RWPE2 (cell line): ENCODE measurements around the gene LRMDA.

Source experiments
- ATAC-seq: fragments of 200-7000 bp; cut with Tn5 transposase; 3 replicates; pipeline ENCODE4 v1.9.1; 2021; ENCODE audit warnings: low read depth
- DNase-seq: peaks from one replicate; pipeline ENCODE4 v3.0.0-alpha.2; 2020; ENCODE audit warnings: low spot score
- H3K27ac ChIP-seq: fragments of 450-650 bp; 2 replicates; pipeline ENCODE4 v1.5.1; 2017; ENCODE audit warnings: mild to moderate bottlenecking; ENCODE audit not compliant: poor library complexity, severe bottlenecking
- H3K27me3 ChIP-seq: fragments of 250-450 bp; sonication (Bioruptor Pico); 2 replicates; pipeline ENCODE4 v1.5.1; 2021; ENCODE audit warnings: mild to moderate bottlenecking, moderate library complexity; ENCODE audit not compliant: insufficient read depth, poor library complexity, severe bottlenecking
- H3K36me3 ChIP-seq: fragments of 250-450 bp; sonication (Bioruptor Pico); 2 replicates; pipeline ENCODE4 v1.5.1; 2020; ENCODE audit warnings: low read depth, mild to moderate bottlenecking, moderate library complexity
- H3K4me1 ChIP-seq: fragments of 250-450 bp; sonication (Bioruptor Pico); 2 replicates; pipeline ENCODE4 v1.5.1; 2021; ENCODE audit warnings: mild to moderate bottlenecking, moderate library complexity; ENCODE audit not compliant: insufficient read depth, poor library complexity, severe bottlenecking
- H3K4me3 ChIP-seq: fragments of 250-450 bp; sonication (Bioruptor Pico); 2 replicates; pipeline ENCODE4 v1.5.1; 2021; ENCODE audit warnings: mild to moderate bottlenecking, moderate library complexity; ENCODE audit not compliant: severe bottlenecking
- H3K9me3 ChIP-seq: fragments of 250-450 bp; sonication (Bioruptor Pico); 2 replicates; pipeline ENCODE4 v1.5.1; 2021; ENCODE audit warnings: mild to moderate bottlenecking, moderate library complexity; ENCODE audit not compliant: severe bottlenecking
- TF ChIP-seq, protein P1 (sequence below): fragments of 450-650 bp; IDR thresholded peaks from one replicate; pipeline ENCODE4 v1.5.1; 2017; ENCODE audit warnings: mild to moderate bottlenecking, moderate library complexity; ENCODE audit not compliant: poor library complexity, severe bottlenecking

LRMDA gene

DNA sequence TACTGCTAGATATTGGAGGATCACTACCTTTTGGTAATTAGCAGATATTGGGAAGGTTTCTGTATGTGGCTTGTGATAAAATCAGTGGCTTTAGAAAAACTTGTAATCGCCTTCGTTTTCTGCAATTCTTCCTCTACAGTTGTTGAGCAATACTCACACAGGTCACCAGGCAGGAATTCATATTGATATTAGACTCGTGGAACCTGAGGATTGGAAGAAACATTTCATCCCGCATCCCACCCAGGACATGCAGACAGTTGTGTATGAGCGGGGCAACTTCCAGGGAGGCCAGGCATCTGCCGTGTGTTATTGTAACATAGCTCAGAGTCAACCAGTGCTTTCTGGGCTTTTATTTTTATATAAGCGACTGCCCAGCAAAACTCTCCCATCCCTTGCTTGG is 821.3 kb downstream of the LRMDA start:
- no peaks in the 10 kb centered on the region for H3K9me3 ChIP-seq
- H3K27ac ChIP-seq = no peak overlapping the region
- H3K27me3 ChIP-seq = no peaks in the 10 kb centered on the region
- H3K4me1 ChIP-seq = no peaks in the 10 kb centered on the region
- no peak overlapping the region for H3K4me3 ChIP-seq
- DNase-seq (no peak), ATAC-seq (no peak)
- TF ChIP-seq, protein P1, sequence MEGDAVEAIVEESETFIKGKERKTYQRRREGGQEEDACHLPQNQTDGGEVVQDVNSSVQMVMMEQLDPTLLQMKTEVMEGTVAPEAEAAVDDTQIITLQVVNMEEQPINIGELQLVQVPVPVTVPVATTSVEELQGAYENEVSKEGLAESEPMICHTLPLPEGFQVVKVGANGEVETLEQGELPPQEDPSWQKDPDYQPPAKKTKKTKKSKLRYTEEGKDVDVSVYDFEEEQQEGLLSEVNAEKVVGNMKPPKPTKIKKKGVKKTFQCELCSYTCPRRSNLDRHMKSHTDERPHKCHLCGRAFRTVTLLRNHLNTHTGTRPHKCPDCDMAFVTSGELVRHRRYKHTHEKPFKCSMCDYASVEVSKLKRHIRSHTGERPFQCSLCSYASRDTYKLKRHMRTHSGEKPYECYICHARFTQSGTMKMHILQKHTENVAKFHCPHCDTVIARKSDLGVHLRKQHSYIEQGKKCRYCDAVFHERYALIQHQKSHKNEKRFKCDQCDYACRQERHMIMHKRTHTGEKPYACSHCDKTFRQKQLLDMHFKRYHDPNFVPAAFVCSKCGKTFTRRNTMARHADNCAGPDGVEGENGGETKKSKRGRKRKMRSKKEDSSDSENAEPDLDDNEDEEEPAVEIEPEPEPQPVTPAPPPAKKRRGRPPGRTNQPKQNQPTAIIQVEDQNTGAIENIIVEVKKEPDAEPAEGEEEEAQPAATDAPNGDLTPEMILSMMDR = no peak
- no peaks in the 10 kb centered on the region for H3K36me3 ChIP-seq

DNA sequence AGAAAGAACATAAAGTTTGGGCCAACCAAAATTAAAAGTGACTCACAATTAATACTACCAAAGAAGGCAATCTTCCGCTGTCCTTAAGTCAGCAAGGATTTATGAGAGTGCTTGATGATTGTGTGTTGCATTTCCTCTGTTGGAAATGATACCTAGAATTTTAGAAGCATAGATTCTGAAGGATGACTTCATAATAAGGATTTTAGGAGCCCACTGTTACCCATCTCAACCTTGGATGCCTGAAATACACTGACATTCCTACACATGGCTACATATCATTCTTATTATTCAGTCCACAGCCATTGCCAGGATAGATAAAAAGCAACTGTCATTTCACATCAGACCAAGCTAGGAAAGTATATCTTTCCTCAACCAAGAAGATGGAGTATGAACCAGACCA is 823.8 kb downstream of the LRMDA start:
- Histone ChIP-seq H3K27ac (no peak overlapping the region), H3K4me3 (no peak overlapping the region), H3K27me3 (no peaks in the 10 kb centered on the region), H3K36me3 (no peaks in the 10 kb centered on the region), H3K4me1 (no peaks in the 10 kb centered on the region), H3K9me3 (peaks cover under 1% of the 10 kb centered on the region)
- TF ChIP-seq, protein P1 = no peak
- DNase-seq (no peak), ATAC-seq (no peak)

DNA sequence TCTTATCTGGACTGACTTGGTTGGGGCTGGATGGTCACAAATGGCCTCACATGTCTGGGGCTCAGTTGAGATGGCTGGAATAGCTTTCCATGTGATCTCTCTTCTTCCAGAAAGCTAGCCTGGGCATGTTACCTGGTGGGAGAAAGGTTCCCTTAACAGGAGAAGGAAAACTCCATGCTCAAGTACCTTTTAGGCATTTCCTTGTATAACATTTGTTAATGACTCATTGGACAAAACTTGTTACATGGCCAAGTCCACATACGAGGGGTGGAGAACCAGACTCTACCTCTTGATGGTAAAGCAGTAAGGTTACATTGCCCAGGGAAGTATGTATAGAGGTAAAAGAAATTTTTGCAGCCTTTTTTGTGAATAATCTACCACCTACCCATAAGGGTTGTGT is 826.4 kb downstream of the LRMDA start:
- no peaks in the 10 kb centered on the region for H3K4me1 ChIP-seq
- H3K27me3 ChIP-seq = no peaks in the 10 kb centered on the region
- ATAC-seq = peak; percentile 64
- no peak for DNase-seq
- no peak overlapping the region for H3K27ac ChIP-seq
- H3K4me3 ChIP-seq = no peak overlapping the region
- peaks cover 2% of the 10 kb centered on the region for H3K9me3 ChIP-seq
- H3K36me3 ChIP-seq = no peaks in the 10 kb centered on the region
- TF ChIP-seq, protein P1 = no peak

DNA sequence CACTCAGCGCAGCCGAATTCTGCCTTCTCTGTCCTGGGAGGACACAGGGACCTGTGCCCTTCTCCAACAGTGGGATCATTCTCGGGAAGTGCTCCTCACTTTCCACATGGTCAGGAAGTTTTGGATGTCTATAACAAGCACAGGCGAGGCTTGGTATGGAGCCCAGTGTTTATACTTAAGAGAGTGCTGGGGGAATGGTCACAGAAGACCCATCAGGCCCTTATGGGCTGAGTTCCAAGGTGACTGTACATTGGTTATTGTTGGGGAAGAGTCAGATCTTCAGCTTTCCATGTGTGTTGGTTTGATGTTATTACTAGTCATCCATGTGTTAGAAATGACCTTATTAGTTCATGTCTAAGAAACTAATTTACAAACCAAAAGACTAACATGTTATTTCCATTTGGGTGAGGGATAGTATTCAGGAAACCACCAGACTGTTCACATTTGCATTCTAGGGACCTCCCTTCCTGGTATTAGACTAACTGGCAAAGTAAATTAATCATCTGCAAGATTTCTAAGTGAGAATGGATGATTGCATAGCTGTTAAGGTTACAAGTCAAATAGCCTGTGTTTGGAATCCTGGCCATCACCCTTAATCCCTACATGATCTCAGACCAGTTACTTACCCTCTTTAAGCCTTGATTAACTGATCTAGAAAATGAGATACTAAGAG is 834.2 kb downstream of the LRMDA start:
- Histone ChIP-seq H3K27ac (no peak overlapping the region), H3K36me3 (no peaks in the 10 kb centered on the region), H3K4me3 (no peak overlapping the region), H3K27me3 (no peaks in the 10 kb centered on the region), H3K9me3 (no peaks in the 10 kb centered on the region), H3K4me1 (no peaks in the 10 kb centered on the region)
- DNase-seq = no peak
- TF ChIP-seq, protein P1 = no peak
- no peak for ATAC-seq

DNA sequence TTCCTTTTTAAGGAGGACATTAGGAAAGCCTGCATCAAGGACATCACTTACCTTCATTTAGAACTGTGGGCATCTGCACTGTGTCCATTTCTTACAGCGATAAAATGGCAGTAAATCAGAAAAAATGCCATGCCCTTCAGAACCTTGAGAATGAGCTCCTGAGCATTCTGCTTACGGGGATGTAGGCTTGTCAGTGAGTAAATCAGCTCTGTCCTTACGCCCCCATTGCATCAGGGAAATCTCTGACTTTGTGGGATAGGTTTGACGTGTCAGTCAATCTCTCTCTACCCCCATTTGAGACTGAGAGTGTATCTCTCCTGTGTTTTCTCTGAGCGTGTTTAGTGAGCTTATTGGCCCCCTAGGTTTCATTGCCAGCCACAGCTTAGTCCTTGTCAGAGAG is 837.1 kb downstream of the LRMDA start:
- H3K27ac ChIP-seq = no peak overlapping the region
- ATAC-seq (no peak), DNase-seq (no peak)
- no peaks in the 10 kb centered on the region for H3K27me3 ChIP-seq
- no peaks in the 10 kb centered on the region for H3K4me1 ChIP-seq
- no peak overlapping the region for H3K4me3 ChIP-seq
- no peaks in the 10 kb centered on the region for H3K36me3 ChIP-seq
- TF ChIP-seq, protein P1 = no peak
- H3K9me3 ChIP-seq = no peaks in the 10 kb centered on the region
